NCI-H69 (cell line): ENCODE measurements around the gene CKB.

ENCODE experiments used
- DNase-seq: peaks from one replicate; lab custom pipeline; 2025; lab: John Stamatoyannopoulos, UW

CKB gene

GRCh38 chr14:103537175-103537990 lies 14.8 kb upstream of the CKB start:
- DNase-seq: no peak

- no peak for DNase-seq
Observed at GRCh38 chr14:103536693-103537092, 14.1 kb upstream of the CKB start.

GRCh38 chr14:103535891-103536565 lies 13.4 kb upstream of the CKB start:
- no peak for DNase-seq

- no peak for DNase-seq
Observed at GRCh38 chr14:103535081-103535890, 12.7 kb upstream of the CKB start.

GRCh38 chr14:103534576-103535061 lies 12.0 kb upstream of the CKB start:
- DNase-seq: no peak

GRCh38 chr14:103533999-103534575 lies 11.5 kb upstream of the CKB start:
- DNase-seq: no peak

- no peak for DNase-seq
Observed at GRCh38 chr14:103533137-103533998, 10.7 kb upstream of the CKB start.

GRCh38 chr14:103532216-103533136 lies 9.8 kb upstream of the CKB start:
- DNase-seq: no peak

- no peak for DNase-seq
Observed at GRCh38 chr14:103531421-103532215, 9.0 kb upstream of the CKB start.

GRCh38 chr14:103530831-103531230 lies 8.2 kb upstream of the CKB start:
- no peak for DNase-seq

GRCh38 chr14:103530390-103530789 lies 7.8 kb upstream of the CKB start:
- DNase-seq: no peak

- DNase-seq: no peak
Observed at GRCh38 chr14:103529383-103530365, 7.0 kb upstream of the CKB start.

GRCh38 chr14:103528587-103529382 lies 6.2 kb upstream of the CKB start, which contains the start of gene TRMT61A:
TSS of gene TRMT61A (plus strand) at chr14:103529196. CDS start at chr14:103529979, 783 bp downstream.
- peak; percentile 98 for DNase-seq

- DNase-seq: peak; percentile 74
Observed at GRCh38 chr14:103528146-103528586, 5.5 kb upstream of the CKB start.

GRCh38 chr14:103527408-103528145 lies 4.9 kb upstream of the CKB start:
- DNase-seq: no peak

- no peak for DNase-seq
Observed at GRCh38 chr14:103526914-103527248, 4.3 kb upstream of the CKB start.
